Measurements from ENCODE around the gene GID8.

GID8 gene

GRCh38 chr20:62968378-62969178, 30.6 kb downstream of the GID8 start:
- in situ Hi-C loops (cut with MboI; ENCODE audit: low sequenced_read_pairs) = no loop called here

GRCh38 chr20:62969179-62969760, 31.3 kb downstream of the GID8 start:
- in situ Hi-C loops (cut with MboI; ENCODE audit: low sequenced_read_pairs) = no loop called here

- in situ Hi-C loops (cut with MboI; ENCODE audit: low sequenced_read_pairs) = no loop called here
These were observed 32.0 kb downstream of the GID8 start for GRCh38 chr20:62969939-62970306.

GRCh38 chr20:62970307-62971210, 32.6 kb downstream of the GID8 start:
- in situ Hi-C loops (cut with MboI; ENCODE audit: low sequenced_read_pairs) = no loop called here

GRCh38 chr20:62971211-62971949, 33.4 kb downstream of the GID8 start:
- in situ Hi-C loops (cut with MboI; ENCODE audit: low sequenced_read_pairs) = no loop called here

GRCh38 chr20:62971950-62972844, 34.2 kb downstream of the GID8 start:
- in situ Hi-C loops (cut with MboI; ENCODE audit: low sequenced_read_pairs) = no loop called here

- in situ Hi-C loops (cut with MboI; ENCODE audit: low sequenced_read_pairs) = no loop called here
These were observed 35.1 kb downstream of the GID8 start for GRCh38 chr20:62972845-62973745.

- in situ Hi-C loops (cut with MboI; ENCODE audit: low sequenced_read_pairs) = no loop called here
These were observed 37.4 kb downstream of the GID8 start for GRCh38 chr20:62975251-62975760.

DNA sequence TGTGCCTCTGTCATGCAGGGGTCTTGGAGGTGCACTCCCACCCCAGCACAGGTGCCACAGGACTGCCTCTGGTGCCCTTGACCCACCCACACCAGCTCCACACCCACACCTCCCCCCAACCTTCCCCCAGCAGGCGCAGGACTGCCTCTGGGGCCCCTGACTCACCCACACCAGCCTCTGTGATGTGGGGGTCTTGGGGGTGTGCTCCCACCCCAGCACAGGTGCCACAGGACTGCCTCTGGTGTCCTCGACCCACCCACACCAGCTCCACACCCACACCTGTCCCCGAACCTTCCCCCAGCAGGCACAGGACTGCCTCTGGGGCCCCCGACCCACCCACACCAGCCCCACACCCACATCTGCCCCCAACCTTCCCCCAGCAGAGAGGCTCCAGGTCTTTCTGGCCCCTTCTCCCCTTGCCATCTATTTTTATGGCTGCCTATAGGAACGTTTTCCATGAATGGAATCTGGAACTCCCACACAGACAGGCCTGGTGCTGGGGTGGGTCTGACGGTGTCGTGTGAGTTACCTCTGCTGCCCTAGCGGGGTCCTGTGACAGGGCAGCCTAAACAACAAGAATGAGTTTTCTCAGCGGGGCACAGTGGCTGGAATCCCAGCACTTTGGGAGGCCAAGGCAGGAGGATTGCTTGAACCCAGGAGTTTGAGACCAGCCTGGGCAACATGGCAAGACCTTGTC, 38.0 kb downstream of the GID8 start:
- in situ Hi-C loops (cut with MboI; ENCODE audit: low sequenced_read_pairs) = no loop called here

DNA sequence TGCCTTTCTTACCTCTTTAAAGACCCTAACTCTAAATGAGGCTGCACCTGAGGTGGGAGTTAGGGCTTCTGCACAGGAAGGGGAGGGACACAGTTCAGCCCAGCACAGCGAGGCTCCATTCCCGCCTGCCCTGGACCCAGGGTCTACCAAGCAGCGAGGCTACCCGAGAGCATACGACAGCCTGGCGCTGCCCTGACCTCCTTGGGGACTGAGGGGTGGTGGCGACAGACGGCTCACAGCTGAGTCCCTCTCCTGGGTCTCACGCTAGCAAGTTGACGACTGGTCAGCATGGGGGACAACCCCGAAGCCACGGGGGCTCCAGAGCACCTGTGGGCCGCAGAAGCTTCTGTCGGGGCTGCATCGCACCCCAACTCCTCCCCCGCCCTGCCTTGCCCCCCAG, 38.9 kb downstream of the GID8 start:
- in situ Hi-C loops (cut with MboI; ENCODE audit: low sequenced_read_pairs) = no loop called here

DNA sequence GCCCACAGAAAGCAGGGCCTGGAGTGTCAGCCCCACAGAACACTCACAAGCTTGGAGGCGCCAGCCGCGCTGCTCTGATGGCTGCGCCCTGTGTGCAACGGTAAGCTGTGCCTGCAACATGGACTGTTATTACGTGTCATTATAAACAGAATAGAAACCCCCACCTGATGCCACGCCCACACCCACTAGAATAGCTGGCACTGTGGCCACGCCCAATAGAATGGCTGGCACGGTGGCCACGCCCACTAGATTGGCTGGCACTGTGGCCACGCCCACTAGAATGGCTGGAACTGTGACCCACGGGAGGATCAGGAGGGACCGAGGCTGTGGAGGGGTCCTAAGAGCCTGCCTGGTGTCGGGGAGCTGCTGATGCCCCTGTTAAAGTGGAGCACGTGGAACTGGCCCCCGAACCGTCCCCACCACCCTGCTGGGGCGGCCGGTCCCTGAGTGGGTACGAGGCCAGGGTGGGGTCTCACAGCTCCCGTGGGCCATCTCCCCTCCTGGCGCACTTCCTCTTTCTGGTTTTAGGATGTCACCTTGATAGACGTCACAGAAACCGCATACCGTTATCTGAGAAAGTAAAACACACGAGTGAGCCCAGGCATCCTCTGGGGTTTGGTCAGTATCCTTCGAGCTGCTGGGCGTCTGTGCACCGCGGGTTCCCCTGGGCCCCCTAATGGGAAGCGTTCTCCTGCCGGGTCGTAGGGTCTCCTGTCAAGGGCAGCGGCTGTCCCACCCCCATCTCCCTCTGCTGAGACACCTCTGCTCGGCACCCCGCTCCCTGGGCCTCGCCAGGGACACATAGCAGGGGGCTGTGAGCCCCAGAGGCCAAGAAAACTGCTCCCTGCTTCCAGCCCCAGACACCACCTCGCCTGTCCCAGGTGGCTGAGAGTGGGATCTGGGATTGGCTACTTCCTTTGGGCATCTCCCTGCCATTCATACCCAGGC, 39.9 kb downstream of the GID8 start:
- in situ Hi-C loops (cut with MboI; ENCODE audit: low sequenced_read_pairs) = no loop called here

DNA sequence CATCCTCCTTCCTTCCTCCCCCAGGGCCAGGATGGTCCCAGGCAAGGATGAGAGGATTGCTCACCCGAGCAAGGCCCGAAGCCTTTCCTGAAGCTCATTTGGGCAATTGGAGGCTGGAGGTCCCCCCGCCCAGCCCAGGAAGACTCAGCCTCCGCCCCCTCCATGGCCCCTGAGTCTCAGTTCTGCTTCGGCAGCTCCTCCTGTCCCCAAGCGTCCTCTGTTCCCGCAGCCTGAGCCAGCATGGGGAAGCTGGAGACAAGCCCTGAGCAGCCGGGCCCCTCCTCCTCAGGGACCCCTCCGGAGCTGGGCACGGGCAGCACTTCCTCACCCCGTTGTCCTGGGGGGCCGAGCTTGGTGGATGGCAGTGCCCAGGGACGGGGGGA, 40.6 kb downstream of the GID8 start:
- in situ Hi-C loops (cut with MboI; ENCODE audit: low sequenced_read_pairs) = no loop called here

- in situ Hi-C loops (cut with MboI; ENCODE audit: low sequenced_read_pairs) = no loop called here
These were observed 41.4 kb downstream of the GID8 start for GRCh38 chr20:62979310-62979709.

GRCh38 chr20:62979876-62980373, 42.0 kb downstream of the GID8 start:
- in situ Hi-C loops (cut with MboI; ENCODE audit: low sequenced_read_pairs) = no loop called here

GRCh38 chr20:62980380-62980960, 42.5 kb downstream of the GID8 start:
- in situ Hi-C loops (cut with MboI; ENCODE audit: low sequenced_read_pairs) = no loop called here

GRCh38 chr20:62980970-62981369, 43.0 kb downstream of the GID8 start:
- in situ Hi-C loops (cut with MboI; ENCODE audit: low sequenced_read_pairs) = no loop called here
